SJSA1 (cell line): Measurements from ENCODE around the gene MRFAP1L1. TPM values are rescaled to one million over a fixed set of nuclear protein-coding genes. Genes with fewer than 3 reads are reported as not detected.

Experiments
- DNase-seq, 2 experiments: peaks; one replicate each; pipeline ENCODE4 v3.0.0-alpha.2; 2015 to 2020; ENCODE audit warnings: low spot score in 2 of 2, low read depth in 1 of 2
- H3K27ac ChIP-seq: fragments of 250-450 bp; sonication (Bioruptor Pico); 2 replicates; pipeline ENCODE4 v1.5.1; 2020; ENCODE audit warnings: mild to moderate bottlenecking, moderate library complexity
- H3K27me3 ChIP-seq: fragments of 250-450 bp; sonication (Bioruptor Pico); replicated peaks from 2 replicates; pipeline ENCODE4 v1.5.1; 2020; ENCODE audit warnings: mild to moderate bottlenecking, moderate library complexity
- H3K36me3 ChIP-seq: fragments of 250-450 bp; sonication (Bioruptor Pico); 2 replicates; pipeline ENCODE4 v1.5.1; 2020; ENCODE audit warnings: mild to moderate bottlenecking
- H3K4me1 ChIP-seq: fragments of 250-450 bp; sonication (Bioruptor Pico); replicated peaks from 2 replicates; pipeline ENCODE4 v1.6.1; 2021; ENCODE audit warnings: mild to moderate bottlenecking
- H3K4me3 ChIP-seq: fragments of 250-450 bp; sonication (Bioruptor Pico); 2 replicates; pipeline ENCODE4 v1.5.1; 2020; ENCODE audit warnings: mild to moderate bottlenecking
- H3K9me3 ChIP-seq: fragments of 250-450 bp; sonication (Bioruptor Pico); replicated peaks from 2 replicates; pipeline ENCODE4 v1.5.1; 2020; ENCODE audit warnings: mild to moderate bottlenecking
- total RNA-seq: library from RNA; depleted of rRNA; stranded (reverse); fragments of >200 nt; shearing (Covaris generic); gene quantifications from 2 replicates; pipeline ENCODE4 v1.2.3, GENCODE V29; 2014; rRNA removed

The MRFAP1L1 gene
- total RNA-seq, 1 experiment from 2014 or later, result 41.0 TPM

DNA sequence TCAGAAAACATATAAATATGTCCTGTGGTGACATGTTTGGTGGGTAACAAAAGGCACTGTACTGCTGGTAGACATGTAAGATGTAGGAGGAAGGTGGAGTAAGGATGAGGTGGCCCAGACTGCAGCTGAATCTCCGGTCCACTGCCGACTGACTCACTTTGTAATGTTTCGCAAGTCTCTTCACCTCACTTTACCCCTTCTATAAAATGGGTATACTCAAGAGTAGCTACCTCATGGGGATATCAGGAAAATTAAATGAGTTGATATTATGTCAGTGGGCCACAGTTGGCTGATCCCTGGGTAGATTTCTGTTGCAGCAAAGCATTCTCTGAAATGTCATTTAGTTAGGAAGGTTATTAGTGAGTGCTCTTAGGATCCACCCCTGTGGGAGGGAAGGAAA is 47.1 kb downstream of the MRFAP1L1 start:
- peaks cover 3% of the 10 kb centered on the region; the same call in 1 of the 2 replicates for H3K4me1 ChIP-seq
- no peaks in the 10 kb centered on the region for H3K9me3 ChIP-seq
- no peak overlapping the region for H3K27ac ChIP-seq
- no peak overlapping the region for H3K4me3 ChIP-seq
- H3K36me3 ChIP-seq, result no peaks in the 10 kb centered on the region
- H3K27me3 ChIP-seq, result peaks cover 18% of the 10 kb centered on the region
- DNase-seq, result no peak

DNA sequence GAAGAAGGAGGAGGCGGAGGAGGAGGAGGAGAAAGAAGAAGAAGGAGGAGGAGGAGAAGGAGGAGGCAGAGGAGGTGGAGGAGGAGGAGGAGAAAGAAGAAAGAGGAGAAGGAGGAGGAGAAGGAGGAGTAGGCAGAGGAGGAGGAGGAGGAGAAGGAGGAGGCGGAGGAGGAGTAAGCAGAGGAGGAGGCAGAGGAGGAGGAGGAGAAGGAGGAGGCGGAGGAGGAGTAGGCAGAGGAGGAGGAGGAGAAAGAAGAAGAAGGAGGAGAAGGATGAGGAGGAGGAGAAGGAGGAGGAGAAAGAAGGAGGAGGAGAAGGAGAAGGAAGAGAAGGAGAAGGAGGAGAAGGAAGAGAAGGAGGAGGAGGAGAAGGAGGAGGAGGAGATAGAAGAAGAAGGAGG is 49.2 kb downstream of the MRFAP1L1 start:
- H3K9me3 ChIP-seq, result no peaks in the 10 kb centered on the region

DNA sequence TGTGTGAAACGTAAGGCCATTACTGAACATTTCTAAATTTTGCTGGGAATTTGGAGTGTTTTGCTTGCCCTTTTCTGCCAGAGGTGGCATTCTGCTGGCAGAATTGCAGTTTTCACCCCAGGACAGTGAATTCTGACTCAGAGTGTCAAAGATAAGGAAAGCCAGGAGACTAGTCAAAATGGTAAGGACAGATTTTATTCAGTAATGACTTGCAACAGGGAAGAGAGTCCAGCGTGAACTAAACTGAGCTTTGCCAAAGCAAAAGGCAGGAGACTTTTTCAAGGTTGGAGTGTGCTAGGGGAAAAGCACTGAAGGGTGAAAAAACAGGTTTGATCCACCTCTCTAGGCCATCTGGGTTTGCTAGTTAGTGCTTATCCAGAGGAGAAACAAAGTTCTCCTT is 49.8 kb downstream of the MRFAP1L1 start:
- peaks cover 3% of the 10 kb centered on the region; the same call in 1 of the 2 replicates for H3K4me1 ChIP-seq
- DNase-seq, result no peak
- no peaks in the 10 kb centered on the region for H3K9me3 ChIP-seq
- peaks cover 18% of the 10 kb centered on the region for H3K27me3 ChIP-seq
- no peaks in the 10 kb centered on the region for H3K36me3 ChIP-seq
- H3K27ac ChIP-seq, result no peak overlapping the region
- H3K4me3 ChIP-seq, result no peak overlapping the region

More for the DNA sequence above, 49.2 kb downstream of the MRFAP1L1 start:
- H3K36me3 ChIP-seq, result no peaks in the 10 kb centered on the region
- H3K4me1 ChIP-seq, result peaks cover 3% of the 10 kb centered on the region; the same call in 1 of the 2 replicates
- peaks cover 18% of the 10 kb centered on the region for H3K27me3 ChIP-seq
- no peak overlapping the region for H3K4me3 ChIP-seq
- H3K27ac ChIP-seq, result no peak overlapping the region
- no peak for DNase-seq

DNA sequence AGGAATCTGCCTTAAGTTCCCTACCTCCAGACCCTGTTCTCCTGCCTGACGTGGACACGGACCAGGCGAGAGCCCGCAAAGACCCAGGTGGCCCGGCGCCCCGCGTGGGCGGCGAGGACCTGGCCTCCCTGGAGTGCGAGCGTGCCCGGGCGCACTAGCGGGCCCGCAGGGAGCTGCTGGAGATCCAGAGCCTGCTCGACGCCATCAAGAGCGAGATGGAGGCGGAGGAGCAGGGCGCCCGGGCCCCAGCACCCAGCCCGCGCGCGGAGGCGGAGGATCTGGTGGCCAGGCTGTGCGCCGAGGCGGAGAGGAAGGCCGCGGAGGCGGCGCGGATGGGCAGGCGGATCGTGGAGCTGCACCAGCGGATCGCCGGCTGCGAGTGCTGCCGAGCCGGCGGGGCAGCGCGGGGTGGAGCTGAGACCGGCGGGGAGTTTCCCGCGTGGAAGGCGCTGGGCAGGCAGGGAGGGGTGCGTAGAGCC is 51.0 kb downstream of the MRFAP1L1 start:
- Histone ChIP-seq H3K9me3 (no peaks in the 10 kb centered on the region), H3K27me3 (peaks cover 11% of the 10 kb centered on the region), H3K4me3 (no peak overlapping the region), H3K36me3 (no peaks in the 10 kb centered on the region), H3K4me1 (no peaks in the 10 kb centered on the region), H3K27ac (no peak overlapping the region)
- DNase-seq, result no peak

DNA sequence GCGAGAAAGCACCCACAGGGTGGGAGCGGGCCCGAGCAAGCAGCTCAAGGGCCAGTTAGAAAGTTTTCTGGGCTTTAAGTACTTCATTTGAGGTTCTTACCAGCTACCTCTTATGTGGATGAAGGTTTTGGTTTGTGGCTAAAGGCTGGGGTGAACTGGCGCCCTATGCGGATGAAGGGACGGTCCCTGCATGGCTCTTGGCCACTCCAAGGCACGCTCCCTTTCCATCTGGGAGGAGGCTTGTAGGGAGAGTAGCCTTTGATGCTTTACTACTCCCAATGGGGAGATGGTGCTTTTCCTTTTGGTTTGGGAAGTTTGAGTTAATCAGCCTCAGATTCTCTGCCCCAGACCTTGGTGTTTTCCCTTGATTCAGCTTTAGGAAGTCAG is 51.5 kb downstream of the MRFAP1L1 start:
- Histone ChIP-seq H3K27ac (no peak overlapping the region), H3K27me3 (peaks cover 7% of the 10 kb centered on the region), H3K36me3 (no peaks in the 10 kb centered on the region), H3K4me3 (no peak overlapping the region), H3K4me1 (no peaks in the 10 kb centered on the region), H3K9me3 (no peaks in the 10 kb centered on the region)
- DNase-seq, result no peak

Other genes with a start within 250 kb of the MRFAP1L1 start
- not detected in 2 replicates for gene PPP2R2C, start 237.3 kb downstream of the MRFAP1L1 start, total RNA-seq
- 6.7 and 12.1 TPM in 2 replicates for gene MAN2B2, start 134.7 kb downstream of the MRFAP1L1 start, total RNA-seq
- 65.2 and 84.8 TPM in 2 replicates for gene MRFAP1, start 69.2 kb downstream of the MRFAP1L1 start, total RNA-seq
- gene S100P, start 16.0 kb downstream of the MRFAP1L1 start, total RNA-seq, result not detected in 2 replicates
- gene BLOC1S4, start 6.3 kb upstream of the MRFAP1L1 start, total RNA-seq, result 14.4 and 25.0 TPM in 2 replicates
- 7.7 and 19.8 TPM in 2 replicates for gene KIAA0232, start 72.9 kb upstream of the MRFAP1L1 start, total RNA-seq
- gene TBC1D14, start 200.0 kb upstream of the MRFAP1L1 start, total RNA-seq, result 16.7 and 22.1 TPM in 2 replicates